Measurements from ENCODE around the gene ZNF576. TPM values are rescaled to one million over a fixed set of nuclear protein-coding genes. Genes with fewer than 3 reads are reported as not detected.
A peak's percentile ranks its signal among the peaks of the same experiment; 100 is the strongest.
"Not testable (repeated sequence)": the region's sequence is repeated elsewhere in the genome, so short reads cannot be mapped to it uniquely, and the experiment has no call there.

ZNF576 gene
- total RNA-seq, 1 experiment from 2014 or later, result 6.2 TPM

GRCh38 chr19:43598445-43599240 is 2.2 kb downstream of the ZNF576 start:
- Histone ChIP-seq H2AFZ (ENCODE audit: low read length) (no peak overlapping the region), H3K27me3 (ENCODE audit: low read length) (no peaks in the 10 kb centered on the region), H4K20me1 (ENCODE audit: insufficient read depth, low read depth, low read length) (no peaks in the 10 kb centered on the region; the same call in 1 of the 2 replicates), H3K36me3 (ENCODE audit: insufficient read depth, low read length) (peaks cover 14% of the 10 kb centered on the region; the same call in 1 of the 2 replicates), H3K4me3 (ENCODE audit: low read length) (peak overlapping the region; percentile 77; the same call in 1 of the 2 replicates), H3K27ac (ENCODE audit: low read length) (no peak overlapping the region), H3K9me2 (replicated peaks; ENCODE audit: insufficient read depth, low read length) (no peaks in the 10 kb centered on the region), H3K4me1 (ENCODE audit: low read length) (peaks cover 28% of the 10 kb centered on the region), H3K9ac (ENCODE audit: low read length) (peak overlapping the region; percentile 81), H3K79me2 (ENCODE audit: low read length) (peaks cover 64% of the 10 kb centered on the region), H3K9me3 (ENCODE audit: low read length) (no peaks in the 10 kb centered on the region), H3K4me2 (ENCODE audit: low read depth, low read length, poor library complexity, severe bottlenecking) (peak overlapping the region; percentile 73)
- no peak for DNase-seq

- Histone ChIP-seq H3K9me2 (replicated peaks; ENCODE audit: insufficient read depth, low read length) (no peaks in the 10 kb centered on the region), H4K20me1 (ENCODE audit: insufficient read depth, low read depth, low read length) (no peaks in the 10 kb centered on the region; the same call in 1 of the 2 replicates), H3K27ac (ENCODE audit: low read length) (no peak overlapping the region), H3K36me3 (ENCODE audit: insufficient read depth, low read length) (peaks cover 11% of the 10 kb centered on the region; the same call in 1 of the 2 replicates), H3K27me3 (ENCODE audit: low read length) (no peaks in the 10 kb centered on the region), H3K79me2 (ENCODE audit: low read length) (peaks cover 56% of the 10 kb centered on the region), H3K4me1 (ENCODE audit: low read length) (peaks cover 32% of the 10 kb centered on the region), H2AFZ (ENCODE audit: low read length) (no peak overlapping the region), H3K9ac (ENCODE audit: low read length) (no peak overlapping the region), H3K4me3 (ENCODE audit: low read length) (no peak overlapping the region), H3K4me2 (ENCODE audit: low read depth, low read length, poor library complexity, severe bottlenecking) (no peak overlapping the region), H3K9me3 (ENCODE audit: low read length) (no peaks in the 10 kb centered on the region)
- no peak for DNase-seq
Observed at GRCh38 chr19:43599635-43600295, 3.4 kb downstream of the ZNF576 start.

GRCh38 chr19:43600326-43600725 is 3.9 kb downstream of the ZNF576 start:
- Histone ChIP-seq H3K79me2 (ENCODE audit: low read length) (peaks cover 53% of the 10 kb centered on the region), H3K36me3 (ENCODE audit: insufficient read depth, low read length) (peaks cover 11% of the 10 kb centered on the region; the same call in 1 of the 2 replicates), H3K4me1 (ENCODE audit: low read length) (peaks cover 32% of the 10 kb centered on the region)
- not testable (repeated sequence) for H4K20me1 ChIP-seq (ENCODE audit: insufficient read depth, low read depth, low read length); H3K27me3 ChIP-seq (ENCODE audit: low read length); H2AFZ ChIP-seq (ENCODE audit: low read length); H3K9me3 ChIP-seq (ENCODE audit: low read length); H3K4me3 ChIP-seq (ENCODE audit: low read length); H3K9me2 ChIP-seq (replicated peaks; ENCODE audit: insufficient read depth, low read length); H3K9ac ChIP-seq (ENCODE audit: low read length); H3K27ac ChIP-seq (ENCODE audit: low read length); H3K4me2 ChIP-seq (ENCODE audit: low read depth, low read length, poor library complexity, severe bottlenecking); DNase-seq

GRCh38 chr19:43605875-43606568 is 9.6 kb downstream of the ZNF576 start:
- Histone ChIP-seq H3K4me3 (ENCODE audit: low read length) (no peak overlapping the region), H3K9ac (ENCODE audit: low read length) (no peak overlapping the region), H3K79me2 (ENCODE audit: low read length) (peaks cover 31% of the 10 kb centered on the region), H3K9me2 (replicated peaks; ENCODE audit: insufficient read depth, low read length) (no peaks in the 10 kb centered on the region), H3K27me3 (ENCODE audit: low read length) (no peaks in the 10 kb centered on the region), H3K9me3 (ENCODE audit: low read length) (no peaks in the 10 kb centered on the region), H3K36me3 (ENCODE audit: insufficient read depth, low read length) (peaks cover 4% of the 10 kb centered on the region; the same call in 1 of the 2 replicates), H3K4me2 (ENCODE audit: low read depth, low read length, poor library complexity, severe bottlenecking) (peak overlapping the region; percentile 7), H4K20me1 (ENCODE audit: insufficient read depth, low read depth, low read length) (peaks cover 2% of the 10 kb centered on the region; the same call in 1 of the 2 replicates), H2AFZ (ENCODE audit: low read length) (no peak overlapping the region), H3K4me1 (ENCODE audit: low read length) (peaks cover 28% of the 10 kb centered on the region), H3K27ac (ENCODE audit: low read length) (no peak overlapping the region)
- DNase-seq, result no peak

GRCh38 chr19:43606569-43607229 is 10.3 kb downstream of the ZNF576 start:
- Histone ChIP-seq H3K27ac (ENCODE audit: low read length) (no peak overlapping the region), H3K9me3 (ENCODE audit: low read length) (no peaks in the 10 kb centered on the region), H4K20me1 (ENCODE audit: insufficient read depth, low read depth, low read length) (peaks cover 4% of the 10 kb centered on the region; the same call in 1 of the 2 replicates), H3K36me3 (ENCODE audit: insufficient read depth, low read length) (peaks cover 4% of the 10 kb centered on the region; the same call in 1 of the 2 replicates), H3K27me3 (ENCODE audit: low read length) (no peaks in the 10 kb centered on the region), H3K9me2 (replicated peaks; ENCODE audit: insufficient read depth, low read length) (no peaks in the 10 kb centered on the region), H3K4me1 (ENCODE audit: low read length) (peaks cover 28% of the 10 kb centered on the region), H3K79me2 (ENCODE audit: low read length) (peaks cover 37% of the 10 kb centered on the region), H3K4me3 (ENCODE audit: low read length) (no peak overlapping the region), H3K4me2 (ENCODE audit: low read depth, low read length, poor library complexity, severe bottlenecking) (peak overlapping the region; percentile 7), H2AFZ (ENCODE audit: low read length) (no peak overlapping the region), H3K9ac (ENCODE audit: low read length) (no peak overlapping the region)
- DNase-seq, result no peak

- H3K9me3 ChIP-seq (ENCODE audit: low read length), result no peaks in the 10 kb centered on the region
- no peak overlapping the region for H3K27ac ChIP-seq (ENCODE audit: low read length)
- H3K9ac ChIP-seq (ENCODE audit: low read length), result no peak overlapping the region
- no peaks in the 10 kb centered on the region for H3K27me3 ChIP-seq (ENCODE audit: low read length)
- peaks cover 42% of the 10 kb centered on the region for H3K79me2 ChIP-seq (ENCODE audit: low read length)
- H3K4me3 ChIP-seq (ENCODE audit: low read length), result no peak overlapping the region
- peaks cover 28% of the 10 kb centered on the region for H3K4me1 ChIP-seq (ENCODE audit: low read length)
- peaks cover 4% of the 10 kb centered on the region for H3K36me3 ChIP-seq (ENCODE audit: insufficient read depth, low read length)
- H3K9me2 ChIP-seq (replicated peaks; ENCODE audit: insufficient read depth, low read length), result no peaks in the 10 kb centered on the region
- no peak overlapping the region for H3K4me2 ChIP-seq (ENCODE audit: low read depth, low read length, poor library complexity, severe bottlenecking)
- no peak overlapping the region for H2AFZ ChIP-seq (ENCODE audit: low read length)
- DNase-seq, result no peak
- H4K20me1 ChIP-seq (ENCODE audit: insufficient read depth, low read depth, low read length), result peaks cover 9% of the 10 kb centered on the region; the same call in 1 of the 2 replicates
Observed at GRCh38 chr19:43607238-43608205, 11.1 kb downstream of the ZNF576 start.

- H2AFZ ChIP-seq (ENCODE audit: low read length), result no peak overlapping the region
- no peaks in the 10 kb centered on the region for H3K27me3 ChIP-seq (ENCODE audit: low read length)
- H3K4me1 ChIP-seq (ENCODE audit: low read length), result peaks cover 15% of the 10 kb centered on the region
- H3K4me2 ChIP-seq (ENCODE audit: low read depth, low read length, poor library complexity, severe bottlenecking), result no peak overlapping the region
- no peak for DNase-seq
- H3K9me3 ChIP-seq (ENCODE audit: low read length), result no peaks in the 10 kb centered on the region
- H4K20me1 ChIP-seq (ENCODE audit: insufficient read depth, low read depth, low read length), result peaks cover 9% of the 10 kb centered on the region; the same call in 1 of the 2 replicates
- H3K9me2 ChIP-seq (replicated peaks; ENCODE audit: insufficient read depth, low read length), result no peaks in the 10 kb centered on the region
- peaks cover 61% of the 10 kb centered on the region for H3K79me2 ChIP-seq (ENCODE audit: low read length)
- H3K27ac ChIP-seq (ENCODE audit: low read length), result no peak overlapping the region
- no peak overlapping the region for H3K9ac ChIP-seq (ENCODE audit: low read length)
- H3K4me3 ChIP-seq (ENCODE audit: low read length), result no peak overlapping the region
- H3K36me3 ChIP-seq (ENCODE audit: insufficient read depth, low read length), result peaks cover 3% of the 10 kb centered on the region
Observed at GRCh38 chr19:43609872-43610271, 13.5 kb downstream of the ZNF576 start.
